GM19193 (cell line): Measurements from ENCODE around the gene PDIA6.

Source experiments
- POLR2A ChIP-seq: IDR thresholded peaks from 4 replicates; pipeline ENCODE4 v1.6.1; 2011; ENCODE audit not compliant: insufficient read depth, insufficient read length; ENCODE audit errors: extremely low read depth

The PDIA6 gene

DNA sequence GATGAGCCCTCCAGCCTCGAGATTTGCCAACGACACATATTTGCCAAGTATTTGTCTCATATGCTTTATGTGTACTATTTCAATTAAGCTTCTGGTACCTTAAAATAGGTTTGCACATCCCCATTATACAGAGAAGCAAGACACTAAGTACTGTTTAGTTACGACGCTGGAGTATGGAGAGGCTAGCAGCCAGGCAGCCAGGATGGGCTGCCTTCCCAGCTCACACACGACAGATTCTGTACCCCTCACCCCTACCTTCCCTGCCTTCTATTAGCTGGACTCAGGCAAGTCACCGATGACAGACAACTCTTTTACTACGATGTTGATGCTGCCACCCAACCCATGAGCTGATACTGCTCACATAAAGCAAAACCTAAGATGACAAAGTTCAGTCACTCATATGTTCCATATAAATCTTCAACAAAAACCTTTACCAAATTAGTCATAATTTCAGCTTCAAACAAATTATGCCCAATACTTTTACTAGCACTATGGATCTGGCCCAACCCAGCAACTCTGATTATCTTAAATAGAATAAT lies 17.0 kb downstream of the PDIA6 start:
- TF ChIP-seq POLR2A: no peak

DNA sequence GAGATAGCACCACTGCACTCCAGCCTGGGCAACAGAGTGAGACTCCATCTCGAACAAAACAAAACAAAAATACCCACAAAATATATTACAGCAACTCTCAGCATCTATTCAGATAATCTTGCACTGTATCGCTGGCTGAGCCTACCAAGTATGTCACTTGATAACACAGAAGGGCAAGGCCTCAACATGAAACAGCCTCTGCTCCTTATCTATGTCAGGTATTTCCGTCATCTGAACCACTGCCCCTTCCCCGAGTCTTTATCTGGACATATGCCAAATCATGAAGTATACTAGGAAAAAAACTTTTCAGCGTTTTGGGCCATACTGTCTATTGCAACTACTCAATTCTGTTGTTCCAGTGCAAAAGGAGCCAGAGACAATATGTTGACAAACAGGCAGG lies 17.7 kb downstream of the PDIA6 start:
- no peak for TF ChIP-seq POLR2A

DNA sequence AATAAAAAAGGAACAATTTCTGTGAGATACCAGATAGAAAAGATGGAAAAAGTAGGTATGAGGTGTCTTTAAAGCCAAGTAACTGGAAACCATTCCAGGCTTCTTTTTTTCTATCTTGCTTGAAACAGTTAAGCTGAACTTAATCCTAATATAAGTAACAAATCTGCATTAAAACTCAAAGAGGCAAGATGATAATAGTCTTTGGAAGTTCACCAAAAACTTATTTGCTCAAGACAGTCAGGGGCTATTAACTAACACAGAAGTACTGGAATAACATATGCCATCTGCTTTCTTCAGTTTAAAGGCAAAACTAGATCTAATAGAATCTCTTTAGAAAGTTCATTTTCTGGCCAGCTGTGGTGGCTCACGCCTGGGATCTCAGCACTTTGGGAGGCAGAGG lies 18.8 kb downstream of the PDIA6 start:
- no peak for TF ChIP-seq POLR2A

DNA sequence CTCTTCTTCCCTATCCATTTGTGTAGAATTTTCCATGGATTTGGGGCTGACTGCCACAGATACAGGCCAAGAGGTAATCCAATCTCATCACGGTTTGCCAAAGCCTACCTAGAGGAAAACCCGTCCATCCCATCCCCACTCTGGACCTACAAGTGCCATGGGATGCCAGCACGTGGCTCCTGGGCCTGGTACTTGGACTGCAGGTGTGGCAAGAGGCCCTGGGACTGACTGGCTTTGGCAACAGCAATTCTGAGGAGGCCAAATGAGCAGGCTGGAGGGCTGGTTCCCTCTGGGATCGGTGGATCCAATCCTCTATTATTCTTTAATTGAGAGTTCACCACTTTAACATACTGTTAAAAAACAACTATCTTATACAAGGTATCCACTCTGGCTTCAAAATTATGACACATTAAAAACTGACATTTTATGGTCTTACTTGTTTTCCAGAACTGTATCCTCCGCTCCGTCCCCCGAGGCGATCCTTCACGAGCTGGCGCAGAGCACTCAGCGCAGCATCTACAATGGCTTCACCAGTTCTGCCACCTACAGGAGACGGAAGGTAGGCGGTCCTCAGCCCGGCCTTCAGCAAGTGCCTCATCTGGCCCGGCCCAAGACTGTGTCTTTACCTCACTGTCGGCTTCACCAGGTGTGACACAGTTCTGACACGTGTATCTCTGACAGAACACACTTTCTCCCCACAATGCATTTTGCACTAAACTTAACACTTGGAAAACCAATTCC lies 19.8 kb downstream of the PDIA6 start:
- TF ChIP-seq POLR2A: no peak

DNA sequence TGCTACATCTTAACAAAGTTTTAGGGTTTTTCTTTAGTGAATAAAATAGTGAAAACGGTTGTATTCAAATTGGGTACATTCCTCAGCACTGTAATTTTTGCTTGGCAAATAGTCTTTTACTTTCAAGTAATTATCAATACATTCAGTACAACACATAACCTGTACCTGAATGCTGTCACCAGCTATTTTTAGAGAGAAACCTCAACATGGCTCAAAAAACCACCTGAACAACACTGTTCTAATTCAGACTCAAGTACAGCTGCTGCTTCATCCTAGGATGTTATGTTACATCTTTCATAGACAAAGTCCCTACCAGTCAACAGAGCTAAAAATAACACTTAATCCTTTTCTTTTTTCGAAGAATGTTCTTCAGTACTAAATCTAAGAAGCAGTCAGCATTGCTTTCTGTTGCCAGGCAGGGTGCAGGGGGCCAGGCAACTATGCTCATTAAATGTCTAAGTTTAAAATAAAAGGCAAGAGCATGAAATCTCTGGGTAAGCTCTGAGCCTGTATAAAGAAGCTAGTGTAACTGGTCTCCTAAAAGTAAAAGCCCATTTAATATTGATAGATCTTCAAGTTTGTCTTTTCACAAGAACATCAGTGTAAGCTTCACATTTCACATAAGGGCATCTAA lies 20.5 kb downstream of the PDIA6 start:
- TF ChIP-seq POLR2A: no peak

DNA sequence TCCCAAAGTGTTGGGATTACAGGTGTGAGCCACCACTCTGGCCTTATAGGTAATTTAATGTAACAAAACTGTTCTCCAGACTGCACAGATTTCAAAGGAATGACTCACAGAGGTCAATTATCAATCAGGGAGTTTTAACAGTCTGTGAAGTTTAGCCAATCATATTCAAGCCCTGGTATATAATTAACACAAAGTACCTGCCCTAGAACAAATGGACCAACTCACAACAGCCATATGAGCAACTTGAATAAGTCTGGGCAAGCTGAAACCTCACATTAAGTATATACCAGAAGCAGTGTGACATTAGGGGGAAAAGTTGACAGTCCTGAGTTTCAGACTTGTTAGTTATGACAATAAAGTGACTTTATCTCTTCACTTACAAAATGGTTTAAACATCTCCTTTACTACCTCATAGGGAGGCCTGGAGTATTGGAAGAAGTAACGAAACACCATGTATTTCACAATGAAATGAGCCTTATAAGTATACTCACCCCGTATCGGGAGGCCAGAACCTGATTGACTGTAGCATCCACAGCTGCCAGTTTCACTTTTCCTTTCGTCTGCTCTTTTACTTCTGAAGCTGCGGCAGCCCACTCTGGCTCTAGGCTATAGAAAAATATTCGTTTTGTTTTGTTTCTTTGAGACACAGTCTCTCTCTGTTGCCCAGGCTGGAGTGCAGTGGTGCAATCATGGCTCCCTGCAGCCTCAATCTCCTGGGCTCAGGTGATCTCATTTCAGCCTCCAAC lies 22.2 kb downstream of the PDIA6 start:
- no peak for TF ChIP-seq POLR2A

DNA sequence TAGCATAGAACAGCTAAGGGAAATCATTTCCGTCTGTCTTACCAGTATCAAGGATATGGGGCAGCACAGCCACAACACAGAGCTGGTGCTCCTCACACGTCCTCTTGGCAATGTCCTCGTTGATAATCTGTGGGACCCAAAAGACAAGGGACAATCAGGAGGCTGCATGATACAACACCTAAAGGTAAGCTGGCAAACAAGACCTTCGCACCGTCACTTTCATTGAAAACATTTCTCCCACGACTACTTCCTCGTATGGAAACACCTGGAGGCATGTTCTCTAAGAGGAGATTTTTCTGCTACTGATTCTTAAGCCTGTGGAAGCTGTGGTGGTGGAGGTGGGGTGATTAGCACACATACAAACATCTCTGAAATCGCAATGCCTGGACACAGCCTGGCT lies 23.7 kb downstream of the PDIA6 start:
- no peak for TF ChIP-seq POLR2A

DNA sequence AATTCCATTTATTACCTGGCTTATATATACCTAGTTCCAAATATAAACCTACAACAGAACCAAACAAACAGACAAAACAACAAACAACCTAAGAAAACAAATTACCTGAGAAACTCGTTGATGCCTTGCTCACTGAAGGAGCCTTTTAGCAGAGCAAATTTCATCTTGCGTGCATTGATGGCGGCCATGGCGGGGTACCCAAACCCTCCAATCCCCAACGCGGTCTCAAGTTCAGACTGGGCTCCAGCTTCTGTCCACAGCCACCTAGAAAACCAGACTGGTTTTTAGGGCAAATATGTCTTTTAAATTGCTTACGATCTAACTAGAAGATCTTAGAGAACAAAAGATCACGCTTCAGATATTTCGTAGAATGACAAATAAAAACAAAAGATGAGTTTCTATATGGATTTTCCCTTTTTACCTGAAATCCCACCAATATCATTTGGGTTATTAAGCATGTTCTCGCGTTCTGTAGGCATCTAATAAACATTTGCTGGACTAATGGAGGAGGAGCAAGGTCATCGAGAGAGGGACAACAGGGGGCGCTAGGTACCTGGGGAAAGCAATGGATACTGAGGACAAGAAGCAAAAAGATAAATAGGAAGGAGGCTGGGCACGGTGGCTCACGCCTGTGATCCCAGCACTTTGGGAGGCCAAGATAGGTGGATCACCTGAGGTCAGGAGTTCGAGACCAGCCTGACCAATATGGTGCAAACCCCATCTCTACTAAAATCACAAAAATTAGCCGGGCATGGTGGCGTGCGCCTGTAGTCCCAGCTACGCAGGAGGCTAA lies 25.2 kb downstream of the PDIA6 start:
- TF ChIP-seq POLR2A: no peak

DNA sequence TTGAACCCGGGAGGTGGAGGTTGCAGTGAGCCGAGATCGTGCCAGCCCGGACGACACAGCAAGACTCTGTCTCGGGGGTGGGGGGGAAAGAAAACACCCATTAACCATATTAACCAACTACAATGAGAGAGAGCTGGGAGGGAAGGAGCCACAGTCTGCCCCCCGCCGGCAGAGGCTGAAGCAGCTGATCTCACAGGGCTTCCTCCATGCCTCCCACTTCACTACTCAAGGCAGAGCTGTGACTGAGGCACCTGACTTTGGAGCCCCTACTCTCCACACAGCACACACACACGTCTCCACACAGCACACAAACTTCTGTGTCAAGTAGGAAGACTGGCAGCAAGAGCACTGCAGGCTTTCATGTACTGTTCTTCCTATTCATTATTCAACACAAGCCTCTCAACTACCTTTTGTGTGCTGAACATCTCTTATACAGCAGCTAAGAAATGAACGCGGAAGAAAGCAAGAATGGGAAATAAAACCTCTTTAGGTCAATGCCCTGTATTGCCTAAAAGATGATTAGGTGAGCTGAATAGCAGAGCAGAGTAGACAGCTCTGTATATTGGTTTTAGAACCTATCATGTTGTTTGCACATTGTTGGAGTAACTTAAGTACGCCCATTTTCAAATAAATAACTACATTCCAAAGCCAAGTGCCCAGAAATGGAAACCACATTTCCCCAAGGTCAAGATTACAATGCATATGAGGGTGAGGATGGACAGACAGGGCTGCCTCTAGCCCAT lies 26.2 kb downstream of the PDIA6 start:
- TF ChIP-seq POLR2A: no peak

DNA sequence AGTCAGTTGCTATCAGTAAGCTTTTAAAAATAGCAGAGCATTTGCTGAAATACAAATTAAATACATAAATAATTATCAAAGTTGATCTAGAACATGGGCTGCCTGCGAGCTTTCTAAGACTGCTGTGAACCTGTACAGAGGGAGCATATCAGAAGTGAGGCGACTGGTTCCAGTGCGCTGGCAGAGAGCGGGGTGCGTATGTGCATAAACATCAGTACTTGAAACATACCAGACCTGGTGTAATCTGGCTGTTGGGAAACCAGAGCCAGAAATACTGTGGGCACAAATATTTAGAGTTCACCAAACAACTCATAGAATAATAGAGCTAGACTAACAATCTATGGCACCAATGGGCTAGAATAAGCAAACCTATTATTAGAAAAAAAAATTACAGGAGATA lies 27.3 kb downstream of the PDIA6 start:
- TF ChIP-seq POLR2A: no peak

DNA sequence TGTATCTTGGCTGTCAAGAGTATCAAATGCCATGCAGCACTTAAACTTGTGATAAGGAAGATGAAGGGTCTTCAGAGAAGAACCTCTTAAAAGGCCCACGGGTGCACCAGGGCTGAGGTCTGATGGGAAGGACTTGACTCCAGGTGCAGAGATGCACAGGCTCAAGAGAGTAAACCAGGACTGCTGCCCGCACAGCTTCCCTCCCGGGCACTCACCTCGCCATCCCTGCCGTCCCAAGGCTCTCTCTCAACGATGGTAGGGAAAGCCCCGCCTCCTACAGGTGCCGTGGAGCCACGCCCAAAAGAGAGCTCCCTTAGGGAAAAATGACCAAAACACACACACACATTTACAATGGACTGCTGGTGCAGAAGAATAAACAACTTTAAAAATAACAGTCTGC lies 27.9 kb downstream of the PDIA6 start:
- TF ChIP-seq POLR2A: no peak

DNA sequence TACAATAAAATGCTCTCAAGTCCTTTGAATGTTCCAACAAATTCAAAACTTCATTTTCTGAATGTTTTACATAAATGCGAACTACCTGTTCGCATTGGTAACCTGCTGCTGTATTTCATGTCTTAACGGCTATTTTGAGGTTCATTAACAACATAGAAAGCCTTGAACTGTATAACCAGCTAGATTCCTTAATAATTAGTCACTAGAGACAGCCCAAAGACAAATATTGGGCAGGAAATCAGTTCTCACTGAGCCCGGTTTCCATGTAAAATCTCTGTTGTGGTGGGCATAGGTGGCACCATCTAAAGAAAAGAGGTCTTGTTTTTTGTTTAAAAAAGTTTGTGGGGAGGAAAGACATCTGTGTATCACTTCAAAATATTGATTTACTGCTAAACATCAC lies 29.2 kb downstream of the PDIA6 start:
- TF ChIP-seq POLR2A: no peak

DNA sequence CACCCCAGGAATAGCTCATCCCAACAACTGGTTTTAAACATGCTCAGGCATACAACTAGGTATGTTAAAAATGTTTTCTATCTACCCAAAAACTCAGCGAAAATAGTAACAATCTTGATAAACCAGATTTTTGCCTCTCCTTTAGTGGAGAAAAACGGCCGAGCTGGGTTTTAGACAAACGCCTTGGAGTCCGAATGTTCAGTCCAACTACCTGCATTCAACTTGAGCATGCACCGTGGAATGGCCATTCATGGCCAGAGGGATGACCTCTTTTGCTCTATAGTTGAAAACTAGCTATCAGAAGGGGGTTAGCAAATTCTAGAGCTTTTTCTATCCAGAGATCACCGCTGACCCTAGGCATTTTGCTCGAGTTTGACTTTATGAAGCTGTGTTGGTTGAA lies 30.8 kb downstream of the PDIA6 start:
- no peak for TF ChIP-seq POLR2A

DNA sequence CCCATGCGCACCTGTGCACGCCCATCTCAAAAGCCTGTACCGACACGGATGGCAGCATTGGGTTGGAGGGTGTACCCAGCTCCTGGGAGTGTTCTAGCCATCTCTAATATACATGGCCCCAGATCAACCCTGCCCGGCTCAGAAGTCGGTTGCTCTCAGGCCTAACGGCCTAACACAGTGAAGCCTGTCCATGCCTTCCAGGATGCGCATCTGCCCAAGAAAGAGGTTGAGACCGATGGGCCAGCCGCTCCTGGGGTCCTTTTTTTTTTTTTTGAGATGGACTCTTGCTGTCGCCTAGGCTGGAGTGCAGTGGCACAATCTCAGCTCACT lies 32.1 kb downstream of the PDIA6 start:
- no peak for TF ChIP-seq POLR2A
